ENCODE measurements around the gene MYL10.

Gene MYL10

GRCh38 chr7:101634196-101634717 is 5.2 kb upstream of the MYL10 start:
- Histone ChIP-seq H3K4me2 (ENCODE audit: low read length) (no peak overlapping the region), H3K36me3 (ENCODE audit: control insufficient read depth, insufficient read depth, low read length) (no peaks in the 10 kb centered on the region), H3K27me3 (ENCODE audit: control insufficient read depth, insufficient read depth, low read length) (no peaks in the 10 kb centered on the region), H3K27ac (no peak overlapping the region), H3K9ac (no peak overlapping the region), H3K4me1 (no peaks in the 10 kb centered on the region), H3K4me3 (ENCODE audit: low read depth, low read length) (no peak overlapping the region), H3K9me3 (ENCODE audit: control insufficient read depth, low read length) (no peaks in the 10 kb centered on the region), H2AFZ (no peak overlapping the region), H3K79me2 (no peaks in the 10 kb centered on the region)
- no peak for TF ChIP-seq CTCF (IDR thresholded peaks at IDR 0.05)

GRCh38 chr7:101633511-101633910 is 4.4 kb upstream of the MYL10 start:
- Histone ChIP-seq H3K36me3 (ENCODE audit: control insufficient read depth, insufficient read depth, low read length) (no peaks in the 10 kb centered on the region), H3K4me3 (ENCODE audit: low read depth, low read length) (no peak overlapping the region)

GRCh38 chr7:101632641-101633040 is 3.5 kb upstream of the MYL10 start:
- no peak for TF ChIP-seq CTCF (IDR thresholded peaks at IDR 0.05)
- Histone ChIP-seq H3K27me3 (ENCODE audit: control insufficient read depth, insufficient read depth, low read length) (no peaks in the 10 kb centered on the region), H3K9ac (no peak overlapping the region), H3K4me2 (ENCODE audit: low read length) (no peak overlapping the region), H3K4me3 (ENCODE audit: low read depth, low read length) (no peak overlapping the region), H3K9me3 (ENCODE audit: control insufficient read depth, low read length) (no peaks in the 10 kb centered on the region), H2AFZ (no peak overlapping the region), H3K36me3 (ENCODE audit: control insufficient read depth, insufficient read depth, low read length) (no peaks in the 10 kb centered on the region), H3K27ac (no peak overlapping the region), H3K79me2 (no peaks in the 10 kb centered on the region), H3K4me1 (no peaks in the 10 kb centered on the region)

More at GRCh38 chr7:101633511-101633910, 4.4 kb upstream of the MYL10 start:
- TF ChIP-seq CTCF (IDR thresholded peaks at IDR 0.05): no peak
- Histone ChIP-seq H3K4me1 (no peaks in the 10 kb centered on the region), H2AFZ (no peak overlapping the region), H3K27me3 (ENCODE audit: control insufficient read depth, insufficient read depth, low read length) (no peaks in the 10 kb centered on the region), H3K9ac (no peak overlapping the region), H3K27ac (no peak overlapping the region), H3K9me3 (ENCODE audit: control insufficient read depth, low read length) (no peaks in the 10 kb centered on the region), H3K79me2 (no peaks in the 10 kb centered on the region), H3K4me2 (ENCODE audit: low read length) (no peak overlapping the region)

GRCh38 chr7:101631224-101631714 is 2.2 kb upstream of the MYL10 start:
- no peaks in the 10 kb centered on the region for H3K79me2 ChIP-seq
- no peaks in the 10 kb centered on the region for H3K9me3 ChIP-seq (ENCODE audit: control insufficient read depth, low read length)
- H2AFZ ChIP-seq: no peak overlapping the region
- no peak overlapping the region for H3K4me2 ChIP-seq (ENCODE audit: low read length)
- no peak overlapping the region for H3K4me3 ChIP-seq (ENCODE audit: low read depth, low read length)
- H3K4me1 ChIP-seq: no peaks in the 10 kb centered on the region
- no peak overlapping the region for H3K9ac ChIP-seq
- TF ChIP-seq CTCF (IDR thresholded peaks at IDR 0.05): no peak
- no peaks in the 10 kb centered on the region for H3K36me3 ChIP-seq (ENCODE audit: control insufficient read depth, insufficient read depth, low read length)
- no peak overlapping the region for H3K27ac ChIP-seq
- no peaks in the 10 kb centered on the region for H3K27me3 ChIP-seq (ENCODE audit: control insufficient read depth, insufficient read depth, low read length)

GRCh38 chr7:101630591-101630990 is 1.5 kb upstream of the MYL10 start:
- Histone ChIP-seq H3K4me3 (ENCODE audit: low read depth, low read length) (no peak overlapping the region), H3K9me3 (ENCODE audit: control insufficient read depth, low read length) (no peaks in the 10 kb centered on the region), H3K27ac (no peak overlapping the region), H3K9ac (no peak overlapping the region), H3K36me3 (ENCODE audit: control insufficient read depth, insufficient read depth, low read length) (no peaks in the 10 kb centered on the region), H3K4me1 (no peaks in the 10 kb centered on the region), H3K27me3 (ENCODE audit: control insufficient read depth, insufficient read depth, low read length) (no peaks in the 10 kb centered on the region), H2AFZ (no peak overlapping the region), H3K4me2 (ENCODE audit: low read length) (no peak overlapping the region), H3K79me2 (no peaks in the 10 kb centered on the region)
- TF ChIP-seq CTCF (IDR thresholded peaks at IDR 0.05): no peak

Data from parathyroid adenoma (tissue), 2 donors.